Rectal smooth muscle tissue (tissue), 1 donor: ENCODE measurements around the gene SLC2A9.

Experiments used
- H3K27ac ChIP-seq: one replicate; pipeline ENCODE4 v1.7.0; 2013; ENCODE audit warnings: low read depth, low read length, inconsistent platforms
- H3K27me3 ChIP-seq: one replicate; pipeline ENCODE4 v1.7.0; 2013; ENCODE audit warnings: low read length; ENCODE audit not compliant: control insufficient read depth, insufficient read depth
- H3K36me3 ChIP-seq: one replicate; pipeline ENCODE4 v1.7.0; 2013; ENCODE audit warnings: low read length; ENCODE audit not compliant: control insufficient read depth, insufficient read depth
- H3K4me1 ChIP-seq: one replicate; pipeline ENCODE4 v1.7.0; 2013; ENCODE audit warnings: low read length; ENCODE audit not compliant: control insufficient read depth, insufficient read depth
- H3K4me3 ChIP-seq: one replicate; pipeline ENCODE4 v1.7.0; 2013; ENCODE audit warnings: low read length
- H3K9ac ChIP-seq: one replicate; pipeline ENCODE4 v1.7.0; 2013; ENCODE audit warnings: low read length

The SLC2A9 gene

DNA sequence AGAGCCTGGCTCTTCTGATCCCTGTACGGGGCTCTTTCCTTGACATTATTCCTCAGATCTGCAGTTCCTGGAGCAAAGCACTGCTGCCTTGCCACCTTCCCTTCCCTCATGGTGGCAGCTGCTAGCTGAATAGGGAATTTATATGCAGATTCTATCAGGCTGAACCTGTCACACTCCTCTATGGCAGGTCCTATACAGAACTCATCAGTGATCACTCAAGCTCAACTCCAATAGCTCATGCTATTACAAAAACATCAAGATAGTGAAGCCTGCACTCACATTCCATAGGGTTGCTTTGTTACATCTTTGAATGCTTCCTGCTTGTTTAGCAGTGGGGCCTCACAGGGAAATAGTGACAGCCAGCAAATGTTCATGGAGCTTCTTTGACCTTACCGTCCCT lies 71.7 kb downstream of the SLC2A9 start:
- Histone ChIP-seq H3K27me3 (no peaks in the 10 kb centered on the region), H3K9ac (no peak overlapping the region), H3K4me3 (no peak overlapping the region), H3K4me1 (no peaks in the 10 kb centered on the region), H3K36me3 (no peaks in the 10 kb centered on the region), H3K27ac (no peak overlapping the region)

DNA sequence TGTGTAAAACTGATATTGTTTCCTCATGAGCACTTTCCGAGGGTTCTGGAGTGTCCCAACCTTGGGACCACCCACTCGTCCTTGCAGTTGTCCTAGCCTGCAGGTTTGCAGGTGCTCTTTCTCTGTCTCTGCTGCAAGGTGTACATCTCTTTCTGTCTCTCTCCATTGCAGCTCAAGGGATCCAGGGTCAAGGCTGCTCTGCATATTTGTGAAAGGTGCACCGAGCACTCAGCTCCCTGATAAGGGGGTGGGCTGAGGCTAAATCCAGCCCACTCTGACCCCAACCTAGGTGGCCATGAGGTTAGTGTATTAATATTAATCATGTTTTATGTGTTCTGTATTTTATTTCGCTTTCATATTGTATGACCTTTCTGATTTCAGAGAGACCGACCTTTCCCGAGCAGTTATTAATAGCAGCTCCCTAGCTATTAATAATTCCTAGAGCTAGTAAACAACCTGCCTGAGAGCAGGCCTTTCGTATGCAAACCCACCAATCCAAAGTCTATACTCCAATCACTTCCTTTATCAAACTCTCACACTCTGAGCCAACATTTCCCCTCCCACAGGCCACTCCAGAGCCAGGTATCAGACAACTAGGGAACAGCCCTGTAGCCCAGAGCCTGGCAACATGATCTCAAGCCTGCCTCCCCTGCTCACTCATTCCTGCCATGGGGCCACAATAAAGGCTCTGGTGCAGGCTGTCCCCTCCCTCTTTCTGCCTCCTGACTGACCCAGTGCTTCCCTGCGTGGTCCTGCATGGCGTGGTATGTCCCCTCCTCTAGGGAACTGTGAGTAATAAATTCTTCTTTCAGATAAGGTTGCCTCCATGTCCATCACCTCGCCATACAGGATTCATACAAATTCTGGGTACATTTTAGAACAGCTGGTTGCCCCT lies 73.9 kb downstream of the SLC2A9 start:
- Histone ChIP-seq H3K4me1 (no peaks in the 10 kb centered on the region), H3K36me3 (no peaks in the 10 kb centered on the region), H3K4me3 (no peak overlapping the region), H3K9ac (no peak overlapping the region), H3K27me3 (no peaks in the 10 kb centered on the region), H3K27ac (no peak overlapping the region)

DNA sequence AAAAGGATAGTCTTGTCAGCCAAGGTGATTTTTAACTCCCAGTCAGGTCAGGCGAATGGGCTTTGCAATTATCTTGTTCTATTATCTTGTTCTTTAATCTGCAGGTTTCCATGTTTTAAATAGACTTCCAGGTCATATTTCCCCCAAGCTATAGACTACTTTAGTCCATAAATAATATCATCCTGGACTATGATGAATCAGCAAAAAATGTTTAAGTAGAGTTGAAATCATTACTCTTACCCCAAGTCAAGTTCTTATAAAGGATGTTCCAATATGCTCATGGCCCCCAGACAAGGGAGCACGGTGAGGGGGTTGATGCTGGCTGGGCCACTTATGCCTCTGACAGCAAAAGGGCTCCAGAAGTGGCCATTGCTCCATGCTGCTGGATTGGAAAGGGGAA lies 75.1 kb downstream of the SLC2A9 start:
- no peaks in the 10 kb centered on the region for H3K4me1 ChIP-seq
- no peaks in the 10 kb centered on the region for H3K36me3 ChIP-seq
- H3K4me3 ChIP-seq, result no peak overlapping the region
- no peak overlapping the region for H3K27ac ChIP-seq
- H3K27me3 ChIP-seq, result no peaks in the 10 kb centered on the region
- no peak overlapping the region for H3K9ac ChIP-seq

DNA sequence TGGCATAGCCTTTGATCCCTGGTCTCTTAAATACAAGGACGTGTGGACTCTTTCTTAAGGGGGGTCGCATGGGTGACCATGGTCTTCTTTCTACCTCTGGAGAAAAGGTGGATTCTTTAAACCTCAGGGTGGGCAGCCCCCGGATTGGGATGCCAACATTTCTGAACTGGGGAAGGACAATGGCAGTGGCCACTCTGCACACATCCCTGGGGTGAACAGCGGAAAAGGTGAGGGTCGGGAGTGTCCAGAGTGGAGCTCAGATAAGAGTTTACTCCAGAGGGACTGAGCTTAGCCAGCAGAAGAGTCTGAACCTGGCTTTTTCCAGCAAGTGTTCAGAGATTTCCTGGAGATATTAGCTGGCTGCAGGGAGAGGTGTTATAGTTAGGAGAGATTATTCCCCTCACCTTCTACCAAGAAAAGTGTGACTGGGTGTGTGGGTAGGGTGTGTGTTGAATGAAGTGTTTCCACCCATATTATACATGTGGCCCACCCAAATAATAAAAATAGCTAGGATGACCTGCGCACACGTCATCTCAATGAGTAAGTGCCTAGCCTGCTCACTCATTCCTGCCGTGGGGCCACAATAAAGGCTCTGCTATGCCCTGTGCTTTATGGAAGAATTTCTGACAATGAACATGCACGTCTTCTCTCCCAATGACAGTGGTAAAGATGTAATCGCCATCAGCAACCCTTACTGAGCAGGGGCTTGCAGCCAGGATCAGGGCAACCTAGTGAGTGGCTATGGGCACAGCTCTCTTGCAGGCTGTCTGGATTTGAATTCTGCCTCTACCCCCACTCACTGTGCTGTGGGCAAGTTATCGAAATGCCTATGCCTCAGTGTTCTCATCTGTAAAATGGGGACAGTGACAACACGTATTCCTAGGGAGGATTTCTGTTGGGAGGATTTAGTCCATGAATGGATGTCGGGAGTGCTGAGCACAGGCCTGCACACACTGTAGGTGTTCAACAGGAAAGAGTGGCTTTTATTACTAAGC lies 76.6 kb downstream of the SLC2A9 start:
- H3K27ac ChIP-seq, result no peak overlapping the region
- no peaks in the 10 kb centered on the region for H3K36me3 ChIP-seq
- H3K4me1 ChIP-seq, result no peaks in the 10 kb centered on the region
- H3K27me3 ChIP-seq, result no peaks in the 10 kb centered on the region
- H3K4me3 ChIP-seq, result no peak overlapping the region
- no peak overlapping the region for H3K9ac ChIP-seq

DNA sequence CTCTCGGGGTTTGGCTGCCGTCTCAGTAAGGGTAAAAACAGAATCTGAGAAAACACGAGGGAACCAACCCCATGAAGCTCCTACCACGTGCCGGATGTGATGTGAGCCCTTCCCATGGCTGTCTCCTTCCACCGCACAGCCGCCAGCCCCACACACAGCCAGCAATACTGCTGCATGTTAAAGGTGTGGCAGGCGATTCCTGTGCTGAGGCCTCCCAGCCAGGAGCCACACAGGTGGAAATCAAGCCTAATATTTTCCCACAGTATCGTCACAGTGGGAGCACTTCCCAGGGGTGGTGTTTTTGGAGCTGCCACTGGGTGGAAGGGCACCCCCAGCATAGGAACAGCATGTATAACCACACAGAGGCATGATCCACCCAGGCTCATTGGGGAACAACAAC lies 77.5 kb downstream of the SLC2A9 start:
- Histone ChIP-seq H3K36me3 (no peaks in the 10 kb centered on the region), H3K27ac (no peak overlapping the region), H3K4me1 (no peaks in the 10 kb centered on the region), H3K27me3 (no peaks in the 10 kb centered on the region), H3K4me3 (no peak overlapping the region), H3K9ac (no peak overlapping the region)

DNA sequence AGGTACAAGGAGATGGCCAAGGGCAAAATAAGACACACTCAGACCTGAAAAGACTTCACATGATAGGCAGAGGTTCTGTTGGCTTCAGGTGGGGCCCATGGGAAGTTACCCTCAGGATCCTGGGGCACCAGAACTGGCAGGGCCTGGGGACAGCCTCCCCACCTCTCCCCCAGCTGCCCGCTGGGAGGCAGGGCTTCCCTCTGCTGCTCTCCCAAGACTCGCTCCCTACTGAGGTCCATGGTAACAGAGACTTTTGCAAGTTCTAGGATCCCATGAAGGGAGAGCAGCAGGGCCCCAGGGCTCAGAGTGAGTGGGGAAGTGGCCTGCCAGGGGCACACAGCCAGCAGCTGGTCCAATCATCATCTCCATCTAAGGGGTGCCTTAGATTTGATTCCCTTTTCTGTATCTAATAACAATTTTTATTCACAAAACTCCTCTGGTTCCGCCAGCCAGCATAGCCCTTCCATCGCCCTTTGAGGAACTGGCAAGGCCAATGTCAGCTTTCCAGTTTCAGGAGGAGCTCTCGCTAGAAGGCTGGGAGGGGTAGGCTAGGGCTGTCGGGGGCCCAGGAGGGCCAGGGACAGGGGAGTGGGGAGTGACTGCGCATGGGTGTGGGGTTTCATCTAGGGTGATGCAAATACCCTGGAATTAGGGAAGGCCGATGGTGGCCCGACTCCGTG lies 78.2 kb downstream of the SLC2A9 start:
- H3K36me3 ChIP-seq, result no peaks in the 10 kb centered on the region
- no peaks in the 10 kb centered on the region for H3K4me1 ChIP-seq
- no peaks in the 10 kb centered on the region for H3K27me3 ChIP-seq
- no peak overlapping the region for H3K9ac ChIP-seq
- no peak overlapping the region for H3K4me3 ChIP-seq
- H3K27ac ChIP-seq, result no peak overlapping the region

DNA sequence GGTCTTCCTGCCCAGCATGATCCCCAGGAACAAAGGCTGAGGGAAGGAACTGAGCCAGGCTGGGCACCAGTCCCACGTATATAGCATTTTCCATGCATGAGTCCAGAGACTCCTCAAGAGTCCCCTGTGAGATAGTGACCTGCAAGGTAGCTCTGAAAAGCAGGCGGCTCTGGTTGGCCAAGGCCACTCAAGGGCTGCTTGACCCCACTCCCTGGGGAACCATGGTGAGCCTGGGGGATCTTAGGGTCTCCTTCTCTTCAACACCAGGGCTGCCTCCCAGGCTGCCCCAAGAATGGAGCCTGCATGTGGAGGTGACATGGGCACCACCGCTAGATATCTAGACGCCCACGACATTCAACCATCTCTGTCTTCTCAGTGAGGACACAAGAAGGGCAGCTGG lies 79.2 kb downstream of the SLC2A9 start:
- H3K4me1 ChIP-seq, result no peaks in the 10 kb centered on the region
- no peaks in the 10 kb centered on the region for H3K36me3 ChIP-seq
- no peak overlapping the region for H3K4me3 ChIP-seq
- H3K27me3 ChIP-seq, result no peaks in the 10 kb centered on the region
- no peak overlapping the region for H3K9ac ChIP-seq
- H3K27ac ChIP-seq, result no peak overlapping the region

DNA sequence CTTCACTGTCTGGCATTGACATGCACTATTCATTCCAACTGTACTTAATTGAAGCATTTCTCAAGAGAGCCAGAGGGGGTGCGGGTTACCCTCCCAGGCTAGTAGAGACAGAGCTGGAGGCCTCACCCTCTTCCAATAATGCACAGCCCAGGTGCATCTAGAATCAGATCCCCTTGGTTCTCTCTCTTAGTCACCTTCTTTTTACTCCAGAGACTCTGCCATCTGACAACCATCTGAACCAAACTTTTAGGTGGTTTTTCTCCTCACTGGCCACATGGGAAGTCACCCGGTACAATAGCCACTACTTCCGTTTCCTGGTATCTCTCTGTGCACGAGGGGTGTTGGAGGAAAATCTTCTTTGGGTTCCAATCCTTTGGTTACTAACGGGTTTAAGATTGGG lies 81.3 kb downstream of the SLC2A9 start:
- H3K27me3 ChIP-seq, result no peaks in the 10 kb centered on the region
- H3K27ac ChIP-seq, result no peak overlapping the region
- no peaks in the 10 kb centered on the region for H3K4me1 ChIP-seq
- H3K9ac ChIP-seq, result no peak overlapping the region
- H3K36me3 ChIP-seq, result no peaks in the 10 kb centered on the region
- no peak overlapping the region for H3K4me3 ChIP-seq

DNA sequence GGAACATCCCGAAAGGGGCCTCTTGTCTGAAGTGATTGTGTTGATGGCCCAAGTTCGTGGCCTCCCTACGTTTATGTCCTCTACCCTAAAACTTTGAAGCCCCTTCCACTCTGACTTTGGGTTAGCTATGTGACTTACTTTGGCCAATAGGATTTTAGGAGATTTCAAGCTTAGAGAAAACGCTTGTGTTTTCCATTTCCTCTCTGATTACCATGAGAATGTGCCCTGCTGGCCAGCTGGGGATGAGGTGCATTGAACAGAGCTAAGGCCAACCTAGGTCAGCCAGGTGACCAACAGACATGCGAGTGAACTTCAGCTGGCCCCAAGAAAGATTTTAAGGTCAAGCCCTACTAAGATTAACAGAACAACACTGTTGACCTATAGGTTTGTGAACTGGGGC lies 82.4 kb downstream of the SLC2A9 start:
- no peak overlapping the region for H3K9ac ChIP-seq
- H3K27me3 ChIP-seq, result no peaks in the 10 kb centered on the region
- no peaks in the 10 kb centered on the region for H3K36me3 ChIP-seq
- no peaks in the 10 kb centered on the region for H3K4me1 ChIP-seq
- H3K27ac ChIP-seq, result no peak overlapping the region
- no peak overlapping the region for H3K4me3 ChIP-seq

DNA sequence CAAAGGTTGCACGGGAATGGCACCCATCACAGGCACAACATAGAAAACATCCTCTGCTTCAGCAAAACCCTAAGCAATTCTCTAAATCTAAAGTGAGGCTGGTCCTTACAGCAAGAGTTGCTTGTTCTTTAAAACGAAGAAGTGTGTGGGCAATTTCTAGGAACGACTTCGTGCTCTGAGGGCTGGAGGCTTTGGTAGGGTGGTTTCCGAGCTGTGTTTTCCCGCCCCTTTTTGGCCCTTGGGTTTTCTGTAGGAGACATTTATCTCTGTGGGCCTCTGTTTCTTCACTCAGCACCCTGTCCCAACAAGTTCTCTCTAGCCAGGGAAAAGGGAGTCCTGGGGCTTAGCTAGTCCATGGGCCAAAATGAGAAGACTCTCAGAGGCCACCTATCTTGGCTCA lies 84.2 kb downstream of the SLC2A9 start:
- no peaks in the 10 kb centered on the region for H3K36me3 ChIP-seq

DNA sequence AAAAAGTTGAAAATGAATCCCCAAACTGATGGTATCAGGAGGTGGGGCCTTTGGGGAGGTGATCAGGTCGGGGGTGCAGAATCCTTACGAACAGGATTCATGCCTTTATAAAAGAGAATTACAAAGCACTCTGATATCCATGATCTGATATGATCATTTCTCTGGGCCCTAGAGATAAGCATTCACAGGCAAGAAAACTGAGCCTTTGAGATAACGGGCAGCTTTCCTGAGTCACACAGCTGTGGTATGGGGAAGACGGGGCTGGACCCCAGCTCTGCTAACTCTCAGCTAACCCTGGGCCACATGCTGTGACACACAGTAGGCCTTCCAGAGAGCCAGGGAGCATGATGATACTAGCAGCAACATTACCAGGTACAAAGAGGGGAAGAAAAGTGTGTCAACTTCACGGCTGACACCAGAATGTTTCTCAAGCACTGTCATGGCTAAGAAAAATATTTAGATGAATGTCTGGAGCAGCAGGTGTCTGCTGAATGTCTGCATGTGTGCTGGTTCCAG lies 85.1 kb downstream of the SLC2A9 start:
- Histone ChIP-seq H3K27ac (no peak overlapping the region), H3K4me3 (no peak overlapping the region), H3K4me1 (no peaks in the 10 kb centered on the region), H3K36me3 (no peaks in the 10 kb centered on the region), H3K27me3 (no peaks in the 10 kb centered on the region), H3K9ac (no peak overlapping the region)

More for the DNA sequence above, 84.2 kb downstream of the SLC2A9 start:
- H3K27ac ChIP-seq, result no peak overlapping the region
- H3K4me1 ChIP-seq, result no peaks in the 10 kb centered on the region
- no peak overlapping the region for H3K4me3 ChIP-seq
- H3K9ac ChIP-seq, result no peak overlapping the region
- H3K27me3 ChIP-seq, result no peaks in the 10 kb centered on the region

DNA sequence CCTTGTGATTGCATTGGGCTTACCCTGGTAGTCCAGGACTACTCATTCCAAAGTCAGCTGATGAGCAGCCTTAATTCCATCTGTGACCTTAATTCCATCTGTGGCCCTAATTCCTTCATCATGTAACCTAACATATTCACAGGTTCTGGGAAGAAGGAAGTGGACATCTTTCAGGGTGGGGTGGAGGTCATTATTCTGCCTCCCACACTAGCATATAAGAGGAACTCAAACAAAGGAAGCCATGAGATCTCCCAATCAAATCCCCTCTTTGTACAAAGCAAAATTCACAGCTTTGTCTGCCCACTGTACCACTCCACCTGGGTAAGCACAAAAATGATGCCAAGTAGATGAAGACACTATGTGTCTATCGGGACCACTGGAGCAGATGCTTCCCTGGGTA lies 87.3 kb downstream of the SLC2A9 start:
- no peaks in the 10 kb centered on the region for H3K4me1 ChIP-seq
- H3K27ac ChIP-seq, result no peak overlapping the region
- H3K27me3 ChIP-seq, result no peaks in the 10 kb centered on the region
- H3K36me3 ChIP-seq, result no peaks in the 10 kb centered on the region
- no peak overlapping the region for H3K9ac ChIP-seq
- no peak overlapping the region for H3K4me3 ChIP-seq
